ENCODE data around the gene CLASP1. TPM values are rescaled to one million over a fixed set of nuclear protein-coding genes. Genes with fewer than 3 reads are reported as not detected.

CLASP1 gene
- polyA plus RNA-seq, 1 experiment = 12.8 TPM

DNA sequence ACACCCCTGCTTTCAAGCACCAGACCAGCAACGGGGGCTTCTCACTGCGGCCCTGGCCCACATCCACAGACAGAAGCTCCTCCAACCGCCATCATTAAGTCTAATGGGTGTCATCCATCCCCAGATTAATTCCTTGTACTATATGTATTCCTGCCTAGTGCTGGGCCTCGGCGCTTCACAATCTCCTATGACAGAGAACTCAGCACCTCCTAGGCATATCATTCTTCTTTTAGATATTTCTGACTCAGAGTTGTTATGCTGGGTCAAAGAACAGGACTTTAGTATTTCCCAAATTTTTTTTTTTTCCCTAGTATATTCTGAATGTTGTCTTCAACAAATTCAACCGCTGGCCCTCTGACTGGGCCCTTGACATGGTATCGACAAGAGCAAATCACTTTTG lies 281.1 kb downstream of the CLASP1 start:
- TF ChIP-seq, protein P1, sequence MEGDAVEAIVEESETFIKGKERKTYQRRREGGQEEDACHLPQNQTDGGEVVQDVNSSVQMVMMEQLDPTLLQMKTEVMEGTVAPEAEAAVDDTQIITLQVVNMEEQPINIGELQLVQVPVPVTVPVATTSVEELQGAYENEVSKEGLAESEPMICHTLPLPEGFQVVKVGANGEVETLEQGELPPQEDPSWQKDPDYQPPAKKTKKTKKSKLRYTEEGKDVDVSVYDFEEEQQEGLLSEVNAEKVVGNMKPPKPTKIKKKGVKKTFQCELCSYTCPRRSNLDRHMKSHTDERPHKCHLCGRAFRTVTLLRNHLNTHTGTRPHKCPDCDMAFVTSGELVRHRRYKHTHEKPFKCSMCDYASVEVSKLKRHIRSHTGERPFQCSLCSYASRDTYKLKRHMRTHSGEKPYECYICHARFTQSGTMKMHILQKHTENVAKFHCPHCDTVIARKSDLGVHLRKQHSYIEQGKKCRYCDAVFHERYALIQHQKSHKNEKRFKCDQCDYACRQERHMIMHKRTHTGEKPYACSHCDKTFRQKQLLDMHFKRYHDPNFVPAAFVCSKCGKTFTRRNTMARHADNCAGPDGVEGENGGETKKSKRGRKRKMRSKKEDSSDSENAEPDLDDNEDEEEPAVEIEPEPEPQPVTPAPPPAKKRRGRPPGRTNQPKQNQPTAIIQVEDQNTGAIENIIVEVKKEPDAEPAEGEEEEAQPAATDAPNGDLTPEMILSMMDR (IDR thresholded peaks at IDR 0.05; ENCODE audit: low read depth, low read length) = no peak
- H3K27ac ChIP-seq (ENCODE audit: low read depth, low read length) = no peak overlapping the region
- DNase-seq (ENCODE audit: low read depth, low spot score) = no peak
- ChIA-PET CTCF (no interaction called here), POLR2A (no interaction called here)
- H3K27me3 ChIP-seq (ENCODE audit: control insufficient read depth, insufficient read depth, low read length) = no peaks in the 10 kb centered on the region
- H3K4me3 ChIP-seq (ENCODE audit: low read depth, low read length) = no peak overlapping the region
- no peaks in the 10 kb centered on the region; the same call in 1 of the 2 replicates for H3K9me3 ChIP-seq (ENCODE audit: control insufficient read depth, insufficient read depth, low read length)

GRCh38 chr2:121367246-121367900 lies 281.9 kb downstream of the CLASP1 start:
- CTCF ChIA-PET = interaction anchor here (1.7 to 4.4 kb wide), 2 partner anchors 11 to 13 kb away, joined by 5 to 31 read pairs; no protein-coding TSS in a partner anchor
- TF ChIP-seq, protein P1 (IDR thresholded peaks at IDR 0.05; ENCODE audit: low read depth, low read length) = no peak

GRCh38 chr2:121366040-121366439 lies 283.2 kb downstream of the CLASP1 start:
- H3K27me3 ChIP-seq (ENCODE audit: control insufficient read depth, insufficient read depth, low read length) = no peaks in the 10 kb centered on the region
- TF ChIP-seq, protein P1 (IDR thresholded peaks at IDR 0.05; ENCODE audit: low read depth, low read length) = no peak
- no peak for DNase-seq (ENCODE audit: low read depth, low spot score)
- H3K4me3 ChIP-seq (ENCODE audit: low read depth, low read length) = no peak overlapping the region
- no peak overlapping the region for H3K27ac ChIP-seq (ENCODE audit: low read depth, low read length)
- POLR2A ChIA-PET = no interaction called here
- no peaks in the 10 kb centered on the region; the same call in 1 of the 2 replicates for H3K9me3 ChIP-seq (ENCODE audit: control insufficient read depth, insufficient read depth, low read length)
- CTCF ChIA-PET = interaction anchor here (1.5 to 4.4 kb wide), 3 partner anchors 9 to 271 kb away, joined by 5 to 31 read pairs (median 5); no protein-coding TSS in a partner anchor

More at GRCh38 chr2:121367246-121367900, 281.9 kb downstream of the CLASP1 start:
- Histone ChIP-seq H3K27me3 (ENCODE audit: control insufficient read depth, insufficient read depth, low read length) (no peaks in the 10 kb centered on the region), H3K27ac (ENCODE audit: low read depth, low read length) (no peak overlapping the region), H3K4me3 (ENCODE audit: low read depth, low read length) (no peak overlapping the region), H3K9me3 (ENCODE audit: control insufficient read depth, insufficient read depth, low read length) (no peaks in the 10 kb centered on the region; the same call in 1 of the 2 replicates)
- POLR2A ChIA-PET = no interaction called here
- no peak for DNase-seq (ENCODE audit: low read depth, low spot score)

GRCh38 chr2:121365061-121365460 lies 284.2 kb downstream of the CLASP1 start:
- no peak for DNase-seq (ENCODE audit: low read depth, low spot score)
- Histone ChIP-seq H3K4me3 (ENCODE audit: low read depth, low read length) (no peak overlapping the region), H3K27me3 (ENCODE audit: control insufficient read depth, insufficient read depth, low read length) (no peaks in the 10 kb centered on the region), H3K9me3 (ENCODE audit: control insufficient read depth, insufficient read depth, low read length) (no peaks in the 10 kb centered on the region; the same call in 1 of the 2 replicates), H3K27ac (ENCODE audit: low read depth, low read length) (no peak overlapping the region)
- POLR2A ChIA-PET = interaction anchor here (0.5 kb wide), 1 partner anchor 33 kb away, joined by 4 read pairs; no protein-coding TSS in a partner anchor
- TF ChIP-seq, protein P1 (IDR thresholded peaks at IDR 0.05; ENCODE audit: low read depth, low read length) = no peak
- CTCF ChIA-PET = interaction anchor here (1.5 to 4.4 kb wide), 2 partner anchors 8 to 270 kb away, joined by 5 to 31 read pairs; no protein-coding TSS in a partner anchor
